Effector CD8-positive, alpha-beta T cell (primary cell): Measurements from ENCODE around the gene PIGL.

Experiments used
- DNase-seq: peaks from one replicate; lab custom pipeline; 2025; lab: John Stamatoyannopoulos, UW

PIGL gene

GRCh38 chr17:16353317-16354174, 136.5 kb downstream of the PIGL start, which contains the start of gene CENPV:
Gene CENPV, minus strand, starts transcription at chr17:16353469. Its CDS starts 33 bp downstream, at chr17:16353436.
- peak; percentile 59 for DNase-seq

DNA sequence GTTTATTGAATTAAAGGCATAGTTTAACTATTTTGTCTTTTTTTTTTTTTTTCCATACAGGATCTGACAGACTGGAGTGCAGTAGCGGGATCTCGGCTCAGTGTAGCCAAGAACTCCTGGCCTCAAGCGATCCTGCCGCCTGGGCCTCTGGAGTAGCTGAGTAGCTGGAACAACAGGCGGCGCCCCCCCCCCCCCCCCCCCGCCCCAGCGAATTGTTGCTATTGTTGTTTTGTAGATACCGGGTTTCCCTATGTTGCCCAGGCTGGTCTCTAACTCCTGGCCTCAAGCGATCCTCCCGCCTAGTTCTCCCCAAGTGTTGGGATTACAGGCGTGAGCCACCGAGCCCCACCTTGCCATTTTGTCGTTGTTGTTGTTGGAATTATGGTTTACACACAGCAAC, 137.6 kb downstream of the PIGL start:
- DNase-seq, result no peak

- no peak for DNase-seq
These were observed 141.4 kb downstream of the PIGL start for GRCh38 chr17:16358394-16358793.

GRCh38 chr17:16361874-16362273, 144.9 kb downstream of the PIGL start:
- no peak for DNase-seq

DNA sequence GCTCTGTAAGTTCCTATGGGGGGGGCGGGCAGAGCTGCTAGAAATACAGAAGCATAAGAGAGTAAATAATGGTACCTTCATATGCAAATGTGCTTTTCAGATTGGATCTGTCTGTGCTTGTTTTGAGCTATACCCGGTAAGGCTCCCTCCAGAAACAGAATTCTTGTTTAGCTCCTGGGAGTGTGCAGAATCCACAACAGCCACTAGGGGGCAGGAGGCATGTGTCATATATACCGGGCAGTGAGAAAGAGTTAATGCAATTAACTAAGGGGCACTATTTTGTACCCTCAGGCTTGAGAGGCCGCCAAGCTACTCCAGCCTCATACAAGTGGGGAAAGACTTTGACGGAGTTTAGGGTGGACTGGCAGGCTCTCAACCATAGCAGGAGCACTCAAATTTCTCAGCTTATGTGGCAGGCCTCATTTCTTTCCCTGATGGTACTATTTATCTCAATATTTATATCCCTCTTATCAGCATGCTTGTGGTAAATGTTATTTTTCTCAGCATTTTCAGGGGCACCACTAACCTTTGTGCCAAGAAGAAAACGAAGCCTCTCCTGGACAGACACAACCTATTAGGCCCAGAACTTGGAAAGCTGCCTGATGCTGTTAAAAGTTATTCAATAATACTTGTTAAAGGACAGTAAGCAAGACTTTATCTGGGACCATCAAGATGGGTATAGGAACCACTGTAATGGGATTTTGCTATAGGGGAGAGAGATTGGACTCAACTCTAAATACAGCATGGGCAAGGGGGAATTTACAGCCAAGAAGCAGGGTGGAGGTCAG, 146.9 kb downstream of the PIGL start:
- peak; percentile 62 for DNase-seq

- DNase-seq, result no peak
These were observed 147.6 kb downstream of the PIGL start for GRCh38 chr17:16364625-16365024.

DNA sequence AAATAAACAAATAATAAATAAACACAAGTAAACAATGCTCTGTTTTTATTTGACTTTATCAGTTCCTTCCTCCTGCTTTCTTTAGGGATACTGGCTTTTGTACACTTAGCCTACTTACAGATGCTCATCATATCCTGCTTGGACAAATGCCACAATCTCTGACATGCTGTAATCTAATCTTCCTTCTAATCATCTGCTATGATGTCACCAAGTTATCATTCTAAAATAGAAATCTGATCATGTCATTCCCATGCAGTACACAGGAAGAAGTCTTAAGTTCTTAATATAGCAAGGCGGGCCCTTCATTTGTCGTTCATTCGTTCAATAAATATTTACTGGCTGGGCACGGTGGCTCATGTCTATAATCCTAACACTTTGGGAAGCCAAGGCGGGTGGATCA, 154.7 kb downstream of the PIGL start:
- DNase-seq, result no peak

DNA sequence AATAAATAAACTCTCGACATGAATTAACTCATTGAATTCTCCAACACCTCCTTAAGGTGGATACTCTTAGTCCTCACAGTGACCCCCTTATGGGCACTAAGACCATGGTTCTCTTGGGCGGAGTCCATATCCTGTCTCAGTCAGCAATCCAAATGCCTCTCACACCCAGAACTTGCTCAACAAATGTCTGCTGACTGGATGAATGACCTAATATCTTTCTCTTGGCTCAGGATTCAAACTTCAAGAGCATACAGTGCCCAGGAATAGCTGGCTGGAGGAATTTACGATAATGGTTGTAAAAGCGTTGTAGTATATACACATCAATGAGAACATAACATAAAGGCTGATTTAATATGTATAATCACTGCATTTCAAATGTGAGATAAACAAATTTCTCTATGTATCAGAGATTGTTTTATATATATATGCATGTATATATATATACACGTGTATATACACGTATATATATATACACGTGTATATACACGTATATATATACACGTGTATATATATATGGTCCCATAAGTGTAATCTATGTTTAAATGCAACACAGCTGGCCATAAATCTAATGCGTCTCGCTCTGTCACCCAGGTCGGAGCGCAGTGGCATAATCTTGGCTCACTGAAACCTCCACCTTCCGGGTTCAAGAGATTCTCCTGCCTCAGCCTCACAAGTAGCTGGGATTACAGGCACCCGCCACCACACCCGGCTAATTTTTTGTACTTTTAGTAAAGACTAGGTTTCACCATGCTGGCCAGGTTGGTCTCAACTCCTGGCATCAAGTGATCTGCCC, 157.3 kb downstream of the PIGL start:
- DNase-seq, result no peak
